ENCODE data around the gene CHAC1. TPM values are rescaled to one million over a fixed set of nuclear protein-coding genes. Genes with fewer than 3 reads are reported as not detected.

Gene CHAC1
- total and polyA plus RNA-seq, 5 experiments from 2014 or later, result 8.9 to 9.2 TPM; not detected in 3

DNA sequence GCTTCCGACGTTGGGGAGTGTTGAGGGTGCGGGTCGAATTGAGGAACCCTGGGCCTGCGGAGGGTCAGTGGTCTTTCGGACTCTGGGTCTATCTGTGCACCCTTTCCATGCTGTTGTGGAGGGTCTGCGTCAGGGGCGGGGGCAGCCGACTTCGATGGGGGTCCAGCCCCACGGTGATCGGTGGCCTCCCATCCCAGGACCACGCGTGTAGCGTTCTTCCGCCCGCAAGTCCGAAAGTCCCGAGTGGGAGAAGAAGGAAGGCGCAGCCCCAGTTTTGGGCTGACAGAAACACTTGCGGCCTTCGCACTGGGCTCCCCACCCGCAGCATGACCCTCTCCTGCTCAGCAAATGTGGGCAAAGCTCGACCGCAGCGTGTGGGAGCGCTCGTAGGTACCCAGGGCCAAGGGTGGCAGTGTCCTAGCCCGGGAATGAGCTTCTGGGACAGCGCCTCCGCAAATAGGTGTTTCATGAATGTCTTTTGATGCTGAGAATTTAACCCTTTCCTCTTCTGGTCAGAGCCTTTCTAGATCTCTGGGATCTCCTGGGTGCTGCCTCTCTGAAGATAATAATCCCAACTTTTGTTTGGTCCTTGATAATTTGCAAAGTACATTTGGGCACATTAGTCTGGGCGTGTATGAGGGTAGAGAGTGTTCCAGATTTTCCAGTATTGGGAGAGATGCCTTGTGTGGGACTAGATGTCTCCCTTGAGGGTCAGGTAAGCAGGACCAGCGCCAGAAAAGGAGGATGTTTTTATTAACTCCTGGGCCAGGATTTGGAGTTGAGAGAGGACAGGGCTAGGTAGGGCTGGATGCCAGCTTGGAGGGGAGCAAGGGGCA, 26.4 kb upstream of the CHAC1 start:
- Mint-ChIP-seq H3K4me3 (peak overlapping the region; percentile 16 to 89 (median 80)), H3K27me3 (peaks cover 22 to 66% (median 44%) of the 10 kb centered on the region in 5 donors), H3K27ac (no peak overlapping the region), H3K9me3 (no peaks in the 10 kb centered on the region), H3K36me3 (no peaks in the 10 kb centered on the region), H3K4me1 (peaks cover 19 to 59% (median 49%) of the 10 kb centered on the region in 4 donors)
- DNase-seq (no peak), ATAC-seq (no peak)
- POLR2A ChIA-PET, result interaction anchor here (6.9 kb wide), 1 partner anchor 15 kb away, joined by 50 read pairs; no protein-coding TSS in a partner anchor

DNA sequence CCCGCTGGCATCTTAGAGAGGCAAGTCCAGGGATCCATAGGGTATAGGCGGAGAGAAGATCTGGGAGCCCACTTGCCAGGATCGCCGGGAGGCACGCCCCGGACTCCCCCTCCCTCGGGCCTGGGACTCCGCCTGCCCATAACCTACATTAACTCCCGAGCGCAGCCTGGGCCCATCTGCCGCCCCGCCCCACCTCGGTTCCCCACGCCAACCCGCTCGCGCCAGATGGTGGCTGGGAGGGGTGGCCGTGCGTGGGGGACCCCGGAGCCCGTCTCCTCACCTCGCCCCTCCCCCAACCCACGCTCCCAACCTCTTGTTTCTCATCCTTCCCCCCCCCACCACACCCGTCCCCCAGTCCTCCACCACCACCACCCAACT, 25.8 kb upstream of the CHAC1 start:
- Mint-ChIP-seq H3K4me1 (peaks cover 23 to 65% (median 54%) of the 10 kb centered on the region in 4 donors), H3K27ac (no peak overlapping the region), H3K4me3 (peak overlapping the region; percentile 16 to 89 (median 80)), H3K27me3 (peaks cover 22 to 72% (median 50%) of the 10 kb centered on the region in 5 donors), H3K9me3 (no peaks in the 10 kb centered on the region), H3K36me3 (no peaks in the 10 kb centered on the region)
- DNase-seq, result no peak
- ATAC-seq, result no peak
- POLR2A ChIA-PET, result interaction anchor here (0.8 to 6.9 kb wide), 5 partner anchors 8 to 20 kb away, joined by 3 to 50 read pairs (median 4); no protein-coding TSS in a partner anchor

DNA sequence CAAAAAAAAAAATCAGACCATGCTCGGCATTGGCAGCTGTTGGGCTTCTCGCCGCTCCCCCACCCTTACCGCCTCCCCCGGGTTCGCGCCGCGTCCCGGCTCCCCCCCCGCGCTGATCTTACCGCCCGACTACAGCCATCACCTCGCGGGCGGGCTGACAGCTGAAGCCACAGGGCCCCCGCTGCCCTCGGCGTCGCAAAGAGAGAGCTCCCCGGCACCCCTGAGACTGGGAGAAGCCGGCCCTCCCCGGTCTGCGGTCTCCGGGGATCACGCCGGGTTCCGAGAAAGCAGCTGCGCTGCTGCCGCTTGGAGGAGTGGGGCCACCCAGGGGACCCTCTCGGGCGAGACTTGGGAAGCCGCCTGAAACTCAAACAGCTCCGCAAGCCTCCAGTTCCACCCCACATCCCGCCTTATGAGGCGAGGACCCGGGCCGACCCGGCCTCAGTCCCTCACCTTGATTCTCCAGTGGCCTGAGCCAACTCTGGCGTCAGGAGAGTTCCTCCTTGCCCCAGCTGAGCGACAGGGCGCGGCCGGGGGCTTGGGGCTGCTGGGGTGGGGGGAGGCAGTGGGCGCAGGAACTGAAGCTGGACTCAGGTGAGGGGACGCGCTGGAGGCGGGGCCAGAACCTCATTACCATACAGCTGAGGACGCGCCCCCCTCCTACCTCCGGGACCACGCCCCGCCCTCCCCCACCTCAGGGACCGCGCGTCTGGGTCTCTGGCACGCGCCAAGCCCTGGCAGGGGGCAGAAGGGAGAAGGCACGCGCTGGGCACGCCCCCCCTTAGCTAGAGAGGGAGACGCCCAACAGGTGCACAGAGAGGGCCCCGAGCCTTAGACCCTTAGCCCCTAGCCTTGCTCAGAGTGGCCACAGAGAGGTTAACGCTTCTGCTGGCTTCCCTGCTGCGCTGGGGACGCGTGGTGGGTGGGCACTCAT, 25.1 kb upstream of the CHAC1 start:
- no peak for DNase-seq
- Mint-ChIP-seq H3K9me3 (no peaks in the 10 kb centered on the region), H3K36me3 (no peaks in the 10 kb centered on the region), H3K27ac (no peak overlapping the region), H3K4me3 (peak overlapping the region; percentile 73 to 90 (median 84)), H3K27me3 (peaks cover 22 to 73% (median 48%) of the 10 kb centered on the region in 5 donors), H3K4me1 (peaks cover 23 to 66% (median 55%) of the 10 kb centered on the region in 4 donors)
- ATAC-seq, result peak; percentile 5
- POLR2A ChIA-PET, result interaction anchor here (0.6 to 6.9 kb wide), 7 partner anchors 9 to 260 kb away, joined by 3 to 50 read pairs (median 4); no protein-coding TSS in a partner anchor

DNA sequence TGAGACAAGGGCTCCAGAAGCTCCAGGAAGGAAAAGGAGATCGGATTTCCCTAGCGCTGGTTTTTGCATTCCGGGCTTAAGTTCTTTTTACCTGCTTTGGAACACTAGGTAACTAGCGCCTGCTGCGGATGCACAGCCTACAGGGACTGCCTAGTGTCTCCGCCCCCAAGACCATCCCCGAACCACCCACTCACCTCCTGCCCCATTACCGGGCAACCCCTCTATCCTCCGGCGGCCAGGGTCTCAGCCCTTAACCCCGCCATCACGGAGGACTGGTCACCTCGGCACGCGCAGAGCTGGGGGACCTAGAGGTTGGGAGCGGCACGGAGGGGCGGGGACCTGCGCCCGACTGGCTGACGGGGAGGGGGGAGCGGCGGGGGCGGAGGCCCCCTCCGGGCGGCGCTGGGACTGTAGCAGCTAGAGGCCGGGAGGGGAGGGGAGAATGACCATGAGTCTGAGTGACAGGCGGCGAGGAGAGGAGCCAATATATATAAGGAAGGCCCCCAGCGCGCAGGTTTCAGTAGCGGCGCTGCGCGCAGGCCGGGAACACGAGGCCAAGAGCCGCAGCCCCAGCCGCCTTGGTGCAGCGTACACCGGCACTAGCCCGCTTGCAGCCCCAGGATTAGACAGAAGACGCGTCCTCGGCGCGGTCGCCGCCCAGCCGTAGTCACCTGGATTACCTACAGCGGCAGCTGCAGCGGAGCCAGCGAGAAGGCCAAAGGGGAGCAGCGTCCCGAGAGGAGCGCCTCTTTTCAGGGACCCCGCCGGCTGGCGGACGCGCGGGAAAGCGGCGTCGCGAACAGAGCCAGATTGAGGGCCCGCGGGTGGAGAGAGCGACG, 24.2 kb upstream of the CHAC1 start, which contains the start of gene DLL4:
Gene DLL4, plus strand, starts transcription at position 520 of the 839 bp plus-strand sequence. CDS start 329 bp downstream, outside the sequence.
- Mint-ChIP-seq H3K36me3 (no peaks in the 10 kb centered on the region), H3K4me1 (peaks cover 23 to 66% (median 56%) of the 10 kb centered on the region in 4 donors), H3K27me3 (peaks cover 22 to 72% (median 53%) of the 10 kb centered on the region in 5 donors), H3K9me3 (no peaks in the 10 kb centered on the region), H3K27ac (peak within 1 kb of the TSS in 1 of 10 donors; percentile 44), H3K4me3 (peak within 1 kb of the TSS; percentile 73 to 90 (median 84))
- DNase-seq (peak in 6 of 10 donors; percentile 16 to 55 (median 47)), ATAC-seq (peak; percentile 49 to 62)
- POLR2A ChIA-PET, result interaction anchor here (0.6 to 6.9 kb wide), 6 partner anchors 10 to 259 kb away, joined by 3 to 50 read pairs (median 4); no protein-coding TSS in a partner anchor

DNA sequence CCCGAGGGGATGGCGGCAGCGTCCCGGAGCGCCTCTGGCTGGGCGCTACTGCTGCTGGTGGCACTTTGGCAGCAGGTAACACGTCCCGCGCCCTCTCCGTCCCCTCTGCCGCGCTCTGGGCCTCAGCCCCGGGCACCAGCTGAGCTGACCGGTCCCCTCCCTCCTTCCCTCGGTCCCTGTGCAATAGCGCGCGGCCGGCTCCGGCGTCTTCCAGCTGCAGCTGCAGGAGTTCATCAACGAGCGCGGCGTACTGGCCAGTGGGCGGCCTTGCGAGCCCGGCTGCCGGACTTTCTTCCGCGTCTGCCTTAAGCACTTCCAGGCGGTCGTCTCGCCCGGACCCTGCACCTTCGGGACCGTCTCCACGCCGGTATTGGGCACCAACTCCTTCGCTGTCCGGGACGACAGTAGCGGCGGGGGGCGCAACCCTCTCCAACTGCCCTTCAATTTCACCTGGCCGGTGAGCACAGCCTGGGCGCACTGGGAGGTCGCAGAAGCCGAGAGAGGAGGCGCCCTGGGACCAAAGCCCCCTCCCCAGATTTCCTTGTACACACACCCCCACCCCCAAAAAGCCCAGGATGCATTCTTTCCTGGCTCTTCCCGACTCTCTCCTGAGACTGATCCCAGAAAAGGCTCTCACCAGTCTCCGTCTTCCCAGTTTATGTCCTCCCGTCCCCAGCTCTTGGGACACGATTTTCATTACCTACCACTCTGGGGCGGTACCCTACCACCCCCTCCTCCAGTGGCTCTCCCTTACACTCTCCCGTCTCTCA, 23.4 kb upstream of the CHAC1 start:
- peaks cover 23 to 66% (median 55%) of the 10 kb centered on the region in 4 donors for H3K4me1 Mint-ChIP-seq
- H3K9me3 Mint-ChIP-seq, result no peaks in the 10 kb centered on the region
- H3K36me3 Mint-ChIP-seq, result no peaks in the 10 kb centered on the region
- H3K27ac Mint-ChIP-seq, result peak overlapping the region in 1 of 10 donors; percentile 34
- peak overlapping the region; percentile 69 to 90 (median 83) for H3K4me3 Mint-ChIP-seq
- no peak for ATAC-seq
- no peak for DNase-seq
- POLR2A ChIA-PET, result interaction anchor here (3.7 to 6.9 kb wide), 2 partner anchors 12 to 22 kb away, joined by 17 to 50 read pairs; no protein-coding TSS in a partner anchor
- peaks cover 19 to 64% (median 53%) of the 10 kb centered on the region in 5 donors for H3K27me3 Mint-ChIP-seq

DNA sequence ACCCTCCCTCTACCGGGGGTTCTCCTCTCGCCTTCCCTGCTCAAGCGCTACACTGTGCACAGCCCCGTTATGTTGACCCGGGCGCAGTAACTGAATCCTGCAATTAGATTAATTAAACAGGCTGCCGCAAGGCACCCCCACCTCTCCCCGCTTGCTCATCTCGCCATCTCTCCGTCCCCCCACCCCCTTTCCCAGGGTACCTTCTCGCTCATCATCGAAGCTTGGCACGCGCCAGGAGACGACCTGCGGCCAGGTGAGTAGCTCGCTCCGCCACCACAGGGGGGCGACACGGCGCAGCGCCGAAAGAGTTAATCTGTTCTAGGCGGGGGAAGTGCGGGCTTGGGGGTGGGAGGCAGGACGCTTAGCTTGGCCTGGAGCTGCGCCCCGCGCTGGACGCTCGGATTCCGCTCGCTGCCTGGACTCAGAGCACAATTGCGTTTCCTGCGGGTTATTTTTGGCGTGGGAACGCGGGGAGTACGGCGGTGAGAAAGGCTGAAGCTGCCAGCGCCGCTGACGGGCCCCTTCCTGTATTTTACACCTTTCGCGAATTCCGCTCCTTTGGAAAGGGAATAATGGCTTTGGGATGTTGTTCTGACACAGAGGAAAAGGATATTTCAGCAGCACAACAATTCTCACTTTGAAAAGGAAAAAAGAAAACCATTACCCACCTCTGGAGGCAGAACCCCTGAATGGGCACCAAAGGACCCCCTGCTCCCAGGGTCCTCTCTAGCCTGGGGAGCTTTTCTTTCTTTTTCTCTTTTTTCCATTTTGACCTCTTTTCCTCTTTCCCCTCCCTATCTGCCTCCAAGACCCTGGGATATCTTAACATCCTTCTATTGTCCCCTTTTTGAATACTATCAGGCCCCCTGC, 22.6 kb upstream of the CHAC1 start:
- H3K4me1 Mint-ChIP-seq, result peaks cover 23 to 58% (median 50%) of the 10 kb centered on the region in 4 donors
- H3K36me3 Mint-ChIP-seq, result no peaks in the 10 kb centered on the region
- ATAC-seq, result peak; percentile 21 to 38

DNA sequence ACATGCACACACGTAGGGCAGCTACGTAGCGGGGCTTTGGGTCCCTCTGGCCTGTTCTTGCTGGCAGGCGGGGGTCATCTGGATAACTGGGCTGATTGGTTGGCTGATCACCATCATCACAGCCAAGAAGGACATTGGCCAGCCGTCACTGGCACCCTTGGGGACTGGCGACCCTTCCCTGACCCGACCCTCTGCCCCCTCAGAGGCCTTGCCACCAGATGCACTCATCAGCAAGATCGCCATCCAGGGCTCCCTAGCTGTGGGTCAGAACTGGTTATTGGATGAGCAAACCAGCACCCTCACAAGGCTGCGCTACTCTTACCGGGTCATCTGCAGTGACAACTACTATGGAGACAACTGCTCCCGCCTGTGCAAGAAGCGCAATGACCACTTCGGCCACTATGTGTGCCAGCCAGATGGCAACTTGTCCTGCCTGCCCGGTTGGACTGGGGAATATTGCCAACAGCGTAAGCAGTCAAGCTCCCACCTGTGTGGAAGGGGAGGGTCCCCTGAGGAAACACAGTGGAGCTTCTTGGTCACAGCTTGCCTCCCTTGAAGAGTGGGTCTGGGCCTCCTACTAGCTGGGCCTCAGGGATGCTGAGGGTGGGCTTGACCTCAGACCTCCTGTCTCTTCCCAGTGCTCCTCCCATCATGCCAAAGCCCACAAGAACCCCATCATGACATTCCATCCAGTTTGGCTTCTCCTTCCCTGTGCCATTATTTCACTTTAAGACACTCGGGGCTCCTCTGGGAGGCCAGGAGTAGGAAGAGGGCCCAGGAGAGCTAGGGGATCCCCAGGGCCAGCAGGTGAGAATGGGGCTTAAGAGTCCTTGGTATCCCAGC, 21.8 kb upstream of the CHAC1 start:
- H3K36me3 Mint-ChIP-seq, result no peaks in the 10 kb centered on the region
- H3K4me1 Mint-ChIP-seq, result peaks cover 23 to 50% (median 44%) of the 10 kb centered on the region in 4 donors
- no peak for DNase-seq
- H3K27me3 Mint-ChIP-seq, result peaks cover 14 to 51% (median 45%) of the 10 kb centered on the region in 5 donors
- no peaks in the 10 kb centered on the region for H3K9me3 Mint-ChIP-seq
- POLR2A ChIA-PET, result interaction anchor here (1.7 to 6.9 kb wide), 3 partner anchors 10 to 25 kb away, joined by 6 to 50 read pairs (median 17); no protein-coding TSS in a partner anchor
- H3K27ac Mint-ChIP-seq, result no peak overlapping the region
- no peak for ATAC-seq
- H3K4me3 Mint-ChIP-seq, result peak overlapping the region in 9 of 10 donors; percentile 75 to 90 (median 83)

More for the DNA sequence above, 22.6 kb upstream of the CHAC1 start:
- H3K4me3 Mint-ChIP-seq, result peak overlapping the region; percentile 69 to 90 (median 82)
- no peaks in the 10 kb centered on the region for H3K9me3 Mint-ChIP-seq
- POLR2A ChIA-PET, result interaction anchor here (3.7 to 6.9 kb wide), 2 partner anchors 11 to 23 kb away, joined by 17 to 50 read pairs; no protein-coding TSS in a partner anchor
- DNase-seq, result peak in 5 of 10 donors; percentile 38 to 54 (median 43)
- H3K27me3 Mint-ChIP-seq, result peaks cover 14 to 58% (median 49%) of the 10 kb centered on the region in 5 donors
- H3K27ac Mint-ChIP-seq, result peak overlapping the region in 2 of 10 donors; percentile 34 to 42

DNA sequence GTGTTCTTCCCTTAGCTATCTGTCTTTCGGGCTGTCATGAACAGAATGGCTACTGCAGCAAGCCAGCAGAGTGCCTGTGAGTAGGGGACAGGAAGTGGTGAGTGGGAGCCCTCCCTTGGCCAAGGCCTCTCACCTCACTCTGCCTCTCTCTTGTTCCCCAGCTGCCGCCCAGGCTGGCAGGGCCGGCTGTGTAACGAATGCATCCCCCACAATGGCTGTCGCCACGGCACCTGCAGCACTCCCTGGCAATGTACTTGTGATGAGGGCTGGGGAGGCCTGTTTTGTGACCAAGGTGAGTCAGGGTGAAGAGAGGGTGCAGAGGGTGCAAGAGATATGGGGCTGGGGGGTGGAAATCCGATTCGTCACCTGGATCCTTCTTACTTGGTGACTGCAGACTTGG, 21.1 kb upstream of the CHAC1 start:
- peak overlapping the region in 2 of 10 donors; percentile 16 to 29 for H3K4me3 Mint-ChIP-seq
- H3K4me1 Mint-ChIP-seq, result peaks cover 20 to 43% (median 38%) of the 10 kb centered on the region in 4 donors
- H3K36me3 Mint-ChIP-seq, result no peaks in the 10 kb centered on the region
- ATAC-seq (no peak), DNase-seq (no peak)
- no peak overlapping the region for H3K27ac Mint-ChIP-seq
- H3K27me3 Mint-ChIP-seq, result peaks cover 11 to 44% (median 38%) of the 10 kb centered on the region in 5 donors
- H3K9me3 Mint-ChIP-seq, result no peaks in the 10 kb centered on the region
- POLR2A ChIA-PET, result interaction anchor here (1.7 to 6.9 kb wide), 2 partner anchors 10 to 25 kb away, joined by 6 to 50 read pairs; no protein-coding TSS in a partner anchor

All from naive thymus-derived CD8-positive, alpha-beta T cell (primary cell).